GM21717 (cell line): ENCODE data around the gene GAPVD1.
"Not testable (repeated sequence)": the region's sequence is repeated elsewhere in the genome, so short reads cannot be mapped to it uniquely, and the experiment has no call there.

Experiments
- ATAC-seq: cut with Tn5 transposase; IDR thresholded peaks from one replicate; pipeline ENCODE4 v1.9.1; 2021; ENCODE audit warnings: mild to moderate bottlenecking, moderate library complexity; ENCODE audit not compliant: unreplicated experiment

GAPVD1 gene

GRCh38 chr9:125297917-125298316 lies 36.3 kb downstream of the GAPVD1 start:
- ATAC-seq, result no peak

- ATAC-seq, result no peak
These were observed 40.6 kb downstream of the GAPVD1 start for GRCh38 chr9:125302241-125302640.

GRCh38 chr9:125304273-125304672 lies 42.6 kb downstream of the GAPVD1 start:
- ATAC-seq, result no peak

GRCh38 chr9:125312411-125312810 lies 50.8 kb downstream of the GAPVD1 start:
- no peak for ATAC-seq

GRCh38 chr9:125316359-125316758 lies 54.7 kb downstream of the GAPVD1 start:
- not testable (repeated sequence) for ATAC-seq

GRCh38 chr9:125317704-125318103 lies 56.1 kb downstream of the GAPVD1 start:
- ATAC-seq, result no peak

- no peak for ATAC-seq
These were observed 59.9 kb downstream of the GAPVD1 start for GRCh38 chr9:125321496-125321895.

GRCh38 chr9:125323615-125324014 lies 62.0 kb downstream of the GAPVD1 start:
- no peak for ATAC-seq

GRCh38 chr9:125325826-125326225 lies 64.2 kb downstream of the GAPVD1 start:
- no peak for ATAC-seq

GRCh38 chr9:125329978-125330377 lies 68.4 kb downstream of the GAPVD1 start:
- no peak for ATAC-seq

GRCh38 chr9:125330587-125330986 lies 69.0 kb downstream of the GAPVD1 start:
- no peak for ATAC-seq

GRCh38 chr9:125332527-125332926 lies 70.9 kb downstream of the GAPVD1 start:
- peak; percentile 67 for ATAC-seq

- ATAC-seq, result no peak
These were observed 75.6 kb downstream of the GAPVD1 start for GRCh38 chr9:125337236-125337635.

GRCh38 chr9:125338929-125339328 lies 77.3 kb downstream of the GAPVD1 start:
- no peak for ATAC-seq

GRCh38 chr9:125341566-125341965 lies 79.9 kb downstream of the GAPVD1 start:
- ATAC-seq, result no peak

GRCh38 chr9:125343518-125344275 lies 82.1 kb downstream of the GAPVD1 start:
- no peak for ATAC-seq

GRCh38 chr9:125346080-125346732 lies 84.6 kb downstream of the GAPVD1 start:
- no peak for ATAC-seq

GRCh38 chr9:125355601-125356000 lies 94.0 kb downstream of the GAPVD1 start:
- no peak for ATAC-seq

- ATAC-seq, result no peak
These were observed 94.4 kb downstream of the GAPVD1 start for GRCh38 chr9:125356032-125356431.

GRCh38 chr9:125359011-125359410 lies 97.4 kb downstream of the GAPVD1 start:
- no peak for ATAC-seq

- ATAC-seq, result no peak
These were observed 99.0 kb downstream of the GAPVD1 start for GRCh38 chr9:125360601-125361000.

- no peak for ATAC-seq
These were observed 100.4 kb downstream of the GAPVD1 start for GRCh38 chr9:125361837-125362531.
